HG03060 (cell line): ENCODE results near the gene RERE.

Experiments used
- ATAC-seq: cut with Tn5 transposase; IDR thresholded peaks from one replicate; pipeline ENCODE4 v1.9.1; 2021; ENCODE audit warnings: low read depth, moderate number of reproducible peaks; ENCODE audit not compliant: unreplicated experiment

RERE gene

DNA sequence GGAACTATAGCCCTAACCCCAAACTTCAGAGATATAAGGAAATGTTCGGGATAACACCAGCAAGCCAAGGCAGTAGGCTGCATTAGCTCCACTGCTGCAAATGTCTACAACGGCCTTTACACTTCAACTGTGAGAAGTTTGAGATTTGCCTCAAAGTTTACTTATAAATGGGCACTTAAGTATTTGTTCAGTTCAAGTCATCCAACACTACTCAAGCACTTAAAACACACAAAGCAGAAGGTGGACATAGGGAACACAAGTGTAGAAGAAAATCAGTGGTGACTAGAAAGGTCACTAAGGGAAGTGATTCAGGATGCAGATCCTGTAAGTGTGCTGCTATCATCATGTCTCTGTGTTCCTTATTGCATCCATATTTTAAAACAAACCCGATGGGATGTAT, 278.9 kb downstream of the RERE start:
- no peak for ATAC-seq

- no peak for ATAC-seq
Observed at GRCh38 chr1:8537991-8538390, 279.4 kb downstream of the RERE start.

- ATAC-seq = no peak
Observed at GRCh38 chr1:8536515-8536914, 280.9 kb downstream of the RERE start.

GRCh38 chr1:8533907-8534306, 283.5 kb downstream of the RERE start:
- no peak for ATAC-seq

DNA sequence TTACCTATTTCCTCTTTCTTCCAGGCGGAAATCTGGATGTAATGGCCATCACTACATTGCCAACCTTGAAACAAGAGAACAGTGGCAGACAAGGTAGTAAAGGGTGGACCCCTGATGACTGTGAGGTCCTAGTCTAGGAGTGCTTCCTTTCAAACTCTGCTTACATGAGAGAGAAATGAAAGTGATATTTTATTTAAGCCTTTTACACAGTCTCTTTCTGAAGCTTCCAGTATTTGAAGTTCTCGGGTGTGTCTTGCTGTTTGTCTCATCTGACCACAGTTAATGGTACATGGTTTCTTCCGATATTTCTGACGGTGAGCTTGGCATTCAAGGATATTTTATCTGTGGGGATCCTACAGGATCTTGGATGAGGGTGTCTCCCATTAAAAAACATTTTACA, 284.3 kb downstream of the RERE start:
- no peak for ATAC-seq

- ATAC-seq = no peak
Observed at GRCh38 chr1:8529901-8530300, 287.5 kb downstream of the RERE start.

GRCh38 chr1:8527941-8528340, 289.5 kb downstream of the RERE start:
- no peak for ATAC-seq

- no peak for ATAC-seq
Observed at GRCh38 chr1:8525558-8526275, 291.7 kb downstream of the RERE start.

GRCh38 chr1:8525216-8525557, 292.3 kb downstream of the RERE start:
- no peak for ATAC-seq

- no peak for ATAC-seq
Observed at GRCh38 chr1:8524627-8525157, 292.7 kb downstream of the RERE start.

DNA sequence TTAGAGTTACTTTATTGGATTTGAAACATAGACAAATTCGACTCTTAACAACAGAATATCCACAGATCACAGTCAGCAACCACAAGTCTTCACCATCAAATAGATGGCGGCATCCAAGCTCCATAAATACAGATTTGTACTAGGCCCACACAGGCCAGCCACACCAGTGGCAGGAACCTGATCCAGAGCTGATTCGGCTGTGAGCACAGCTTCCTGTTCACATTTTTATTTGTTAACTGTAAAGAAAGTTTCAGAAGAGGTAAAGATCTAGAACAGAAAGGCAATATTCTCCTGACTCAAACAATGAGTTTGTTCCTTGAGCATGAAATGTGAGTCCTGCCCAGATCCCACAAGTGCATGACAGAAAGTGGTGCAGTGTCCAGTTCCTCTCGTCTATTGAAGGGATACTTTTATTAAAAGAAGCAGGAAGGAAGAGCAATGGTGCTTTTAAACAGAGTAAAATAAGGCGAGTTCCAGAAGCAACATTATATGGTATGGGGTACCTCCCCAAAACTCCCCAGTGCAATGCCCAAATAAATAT, 293.7 kb downstream of the RERE start:
- no peak for ATAC-seq

DNA sequence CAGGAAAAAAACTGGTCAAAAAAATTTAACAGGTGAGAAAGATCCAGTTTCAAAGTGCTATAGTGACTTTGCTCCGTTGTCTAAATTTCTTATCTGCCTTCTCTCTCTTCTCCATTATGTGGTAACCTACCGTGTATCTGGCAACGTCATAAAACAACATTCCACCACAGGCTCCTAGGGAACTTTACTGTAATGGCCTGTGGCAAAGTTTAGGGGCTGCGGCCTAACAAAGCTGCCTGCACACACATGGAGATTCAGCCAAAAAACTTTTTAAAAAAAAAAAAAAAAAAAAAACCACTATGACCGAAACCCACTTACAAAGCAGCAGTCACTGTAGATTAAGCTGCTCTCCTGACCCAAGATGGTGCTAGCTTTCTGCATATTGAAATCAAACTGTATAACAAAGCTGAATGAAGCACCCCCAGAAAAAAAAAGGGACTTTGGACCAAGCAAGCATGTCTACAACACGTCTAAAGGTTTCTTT, 296.9 kb downstream of the RERE start:
- ATAC-seq = no peak

- ATAC-seq = no peak
Observed at GRCh38 chr1:8519167-8519566, 298.3 kb downstream of the RERE start.

GRCh38 chr1:8518490-8518801, 299.0 kb downstream of the RERE start:
- no peak for ATAC-seq

DNA sequence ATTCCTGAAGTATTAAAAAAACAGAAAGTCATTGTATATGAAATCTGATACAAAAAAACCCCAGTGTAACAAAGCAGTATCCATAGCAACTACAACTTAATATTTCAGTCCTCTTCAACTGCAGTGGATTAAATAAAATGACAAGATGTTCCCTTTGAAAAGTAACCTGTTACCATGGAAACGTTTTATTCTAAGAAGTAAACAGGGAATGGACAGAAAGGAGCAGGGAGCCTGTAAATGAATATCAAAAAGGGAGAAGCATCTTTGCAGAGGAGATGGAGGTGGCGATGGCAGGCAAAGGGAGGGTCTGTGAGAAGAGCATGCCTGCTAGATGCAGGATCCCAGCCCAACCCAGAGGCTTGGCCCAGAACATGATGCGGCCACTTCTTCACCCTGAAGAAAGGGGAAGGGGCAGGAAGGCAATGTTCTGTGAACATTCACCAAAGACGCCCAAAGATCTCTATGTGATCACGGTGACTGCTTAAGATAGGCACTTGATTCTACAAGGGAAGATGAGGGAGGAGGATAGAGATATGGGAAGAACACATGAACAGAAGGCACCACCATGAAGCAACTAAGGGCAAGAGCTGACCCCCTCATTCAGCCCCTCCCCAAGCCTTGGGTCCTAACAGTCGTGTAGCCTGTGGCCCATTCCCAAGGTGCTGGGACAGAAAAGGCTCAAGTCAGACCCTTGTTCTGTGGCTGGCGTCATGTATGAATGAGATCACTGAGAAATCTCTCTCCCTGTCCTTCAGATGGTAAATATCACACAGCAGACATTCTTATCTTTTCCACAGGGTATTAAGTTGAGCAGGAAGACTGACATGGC, 299.6 kb downstream of the RERE start:
- ATAC-seq = no peak

DNA sequence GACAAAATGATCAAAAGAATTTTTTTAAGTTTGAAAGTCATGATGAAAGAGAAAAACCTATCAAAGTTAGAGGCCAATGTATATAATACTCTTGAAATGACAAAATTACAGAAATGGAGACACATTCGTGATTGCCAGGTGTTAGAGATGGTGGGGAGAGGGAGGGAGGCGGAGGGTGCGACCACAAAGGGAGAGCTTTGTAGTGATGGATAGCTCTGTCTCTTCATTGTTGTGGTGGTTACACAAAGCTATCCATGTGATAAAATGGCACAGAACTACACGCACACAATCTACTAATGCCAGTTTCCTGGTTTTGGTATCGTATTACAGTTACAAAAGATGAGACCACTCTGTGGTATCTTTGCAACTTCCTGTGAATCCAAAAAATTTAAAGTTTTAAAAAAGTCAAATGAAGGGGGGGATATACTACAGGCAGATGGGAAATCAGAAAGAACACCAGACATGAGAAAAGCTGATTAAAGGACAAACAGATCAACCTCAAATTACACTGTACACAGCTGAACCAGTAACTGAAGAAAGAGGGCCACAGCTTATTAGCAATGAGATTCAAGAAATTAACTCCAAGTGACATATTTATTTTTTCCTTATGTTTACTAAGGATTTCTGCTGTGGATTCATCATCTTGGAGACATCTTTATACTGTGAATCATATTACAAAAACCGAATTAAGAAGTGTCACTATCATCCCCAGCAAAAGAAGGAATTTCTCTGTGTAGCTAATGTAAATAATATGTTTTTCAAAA, 300.5 kb downstream of the RERE start:
- no peak for ATAC-seq

DNA sequence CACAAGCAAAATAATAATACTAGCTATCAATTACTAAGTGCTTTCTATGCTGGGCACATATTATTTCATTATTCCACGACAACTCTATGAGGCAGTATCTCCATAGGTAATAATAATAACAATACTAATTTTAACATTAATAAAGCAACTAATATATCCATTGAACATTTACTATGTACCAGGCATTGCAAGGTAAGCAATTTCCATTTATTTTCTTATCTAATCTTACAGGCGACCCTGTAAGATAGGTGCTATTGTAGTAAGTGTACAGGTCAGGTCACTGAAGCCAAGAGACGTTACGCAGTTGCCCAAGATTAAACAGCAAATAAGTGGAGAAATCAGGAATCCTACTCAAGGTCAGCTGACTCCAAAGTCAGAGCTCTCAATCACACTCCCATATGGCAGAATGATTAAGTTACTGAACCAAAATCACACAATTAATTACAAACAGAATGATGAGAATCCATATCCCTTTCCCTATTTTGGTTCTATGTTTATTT, 301.1 kb downstream of the RERE start:
- no peak for ATAC-seq

DNA sequence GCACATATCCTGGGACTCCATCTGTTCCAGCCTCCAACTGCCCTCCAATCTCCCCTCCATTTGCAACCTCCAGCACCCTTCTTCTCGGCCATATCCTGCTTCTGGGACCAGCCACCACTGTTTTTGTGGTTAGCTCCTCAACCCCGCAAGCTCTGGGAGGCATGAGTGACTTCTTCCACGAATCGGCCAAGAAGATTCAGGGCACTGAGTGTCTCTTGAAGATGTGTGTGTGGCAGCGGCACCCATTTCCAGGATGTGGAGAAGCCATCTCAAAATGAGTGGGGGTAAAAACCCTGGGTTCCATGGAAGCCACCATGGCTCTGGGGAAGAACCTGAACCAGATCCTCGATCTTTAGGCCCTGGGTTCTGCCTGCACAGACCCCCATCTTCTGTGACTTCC, 304.9 kb downstream of the RERE start:
- no peak for ATAC-seq

- ATAC-seq = no peak
Observed at GRCh38 chr1:8510041-8510823, 307.2 kb downstream of the RERE start.

- no peak for ATAC-seq
Observed at GRCh38 chr1:8509579-8509978, 307.9 kb downstream of the RERE start.
